Keratinocyte (primary cell): Measurements from ENCODE around the gene GAB2. TPM values are rescaled to one million over a fixed set of nuclear protein-coding genes. Genes with fewer than 3 reads are reported as not detected.

Experiments used
- DNase-seq: peaks from one replicate; pipeline ENCODE4 v3.0.0-alpha.2; 2011; ENCODE audit warnings: low read depth, missing footprints, low spot score
- FAIRE-seq: peaks from 2 replicates; lab custom pipeline; 2011; peaks lifted over from hg19 to GRCh38; lab: Jason Lieb, UNC
- H2AFZ ChIP-seq: 2 replicates; pipeline ENCODE4 v1.6.0; 2012; ENCODE audit warnings: low read length, control low read depth, inconsistent platforms; ENCODE audit not compliant: control insufficient read depth
- H3K27ac ChIP-seq: 2 replicates; pipeline ENCODE4 v1.5.1; 2011; ENCODE audit warnings: low read length; ENCODE audit not compliant: control insufficient read depth, insufficient read depth
- H3K27me3 ChIP-seq: 3 replicates; pipeline ENCODE4 v1.6.0; 2011; ENCODE audit warnings: low read length; ENCODE audit not compliant: control insufficient read depth, insufficient read depth; ENCODE audit errors: extremely low read depth
- H3K36me3 ChIP-seq, 2 experiments: 2 replicates in 1 of 2; 3 replicates in 1 of 2; pipeline ENCODE4 v1.5.1; 2011; ENCODE audit warnings: low read length in 2 of 2, mild to moderate bottlenecking in 1 of 2; ENCODE audit not compliant: control insufficient read depth in 2 of 2, insufficient read depth in 2 of 2; ENCODE audit errors: extremely low read depth in 1 of 2
- H3K4me1 ChIP-seq: 3 replicates; pipeline ENCODE4 v1.5.1; 2011; ENCODE audit warnings: low read length; ENCODE audit not compliant: control insufficient read depth, insufficient read depth; ENCODE audit errors: extremely low read depth
- H3K4me2 ChIP-seq: 3 replicates; pipeline ENCODE4 v1.6.0; 2011; ENCODE audit warnings: low read depth, low read length; ENCODE audit not compliant: control insufficient read depth, insufficient read depth; ENCODE audit errors: extremely low read depth
- H3K4me3 ChIP-seq, 3 experiments: fragments of 200-600 bp in 1 of 3; sonication (generic) in 1 of 3; 2 replicates in 2 of 3; 3 replicates in 1 of 3; pipeline ENCODE4 v1.5.1; 2011 to 2016; ENCODE audit warnings: low read length in 3 of 3, mild to moderate bottlenecking in 3 of 3, control low read depth in 2 of 3, inconsistent platforms in 1 of 3, low read depth in 1 of 3, mixed read lengths in 1 of 3, mixed run types in 1 of 3, moderate library complexity in 1 of 3; ENCODE audit not compliant: control insufficient read depth in 2 of 3, insufficient read depth in 2 of 3; ENCODE audit errors: extremely low read depth in 1 of 3
- H3K79me2 ChIP-seq: 2 replicates; pipeline ENCODE4 v1.6.0; 2012; ENCODE audit warnings: low read length; ENCODE audit not compliant: control insufficient read depth, insufficient read depth
- H3K9ac ChIP-seq: 3 replicates; pipeline ENCODE4 v1.6.0; 2011; ENCODE audit warnings: low read length; ENCODE audit not compliant: control insufficient read depth, insufficient read depth; ENCODE audit errors: extremely low read depth
- H3K9me1 ChIP-seq: 3 replicates; pipeline ENCODE4 v1.6.0; 2011; ENCODE audit warnings: low read length; ENCODE audit not compliant: control insufficient read depth, insufficient read depth; ENCODE audit errors: extremely low read depth
- H3K9me3 ChIP-seq: 2 replicates; pipeline ENCODE4 v1.5.1; 2012; ENCODE audit warnings: low read depth, low read length; ENCODE audit not compliant: control insufficient read depth
- H4K20me1 ChIP-seq: 3 replicates; pipeline ENCODE4 v1.6.0; 2011; ENCODE audit warnings: low read length; ENCODE audit not compliant: control insufficient read depth, insufficient read depth; ENCODE audit errors: extremely low read depth
- EZH2 ChIP-seq: IDR thresholded peaks from one replicate; pipeline ENCODE4 v1.6.1; 2012; ENCODE audit warnings: inconsistent platforms, mild to moderate bottlenecking, low read length, moderate library complexity
- dilution Hi-C: fragments of 300-500 bp; cut with MboI; formaldehyde crosslinking; loops from one replicate; pipeline ENCODE4 v1.7.0; 2020; ENCODE audit warnings: low sequenced_read_pairs; ENCODE audit not compliant: extremely low pct_ligation_motif_present
- polyA plus RNA-seq, 5 experiments: library from polyadenylated mRNA; depleted of rRNA in 3 of 5; stranded (reverse) in 3 of 5; stranded (forward) in 1 of 5; unstranded in 1 of 5; fragments of >200 nt; gene quantifications; 1 replicate in 1 of 5; 2 replicates in 3 of 5; 3 replicates in 1 of 5; pipeline versions ENCODE4 v1.2.1 to v1.2.3, GENCODE V29; 2011 to 2012; ENCODE audit warnings: missing spikeins in 2 of 5, low read depth in 1 of 5, low replicate concordance in 1 of 5
- TF ChIP-seq, protein P1 (sequence below), 3 experiments: IDR thresholded peaks in 1 of 3; conservative IDR thresholded peaks in 1 of 3; optimal IDR thresholded peaks in 1 of 3; 2 replicates in 2 of 3; 3 replicates in 1 of 3; pipeline versions ENCODE3 to v1.5.1; 2011; ENCODE audit warnings: low read length in 3 of 3, mild to moderate bottlenecking in 3 of 3, moderate library complexity in 2 of 3, control low read depth in 1 of 3, inconsistent platforms in 1 of 3; ENCODE audit not compliant: insufficient read depth in 2 of 3; ENCODE audit errors: extremely low read depth in 1 of 3

The GAB2 gene
- polyA plus RNA-seq, 1 donor (not counting 4 experiments of a cell fraction or from before 2014, with no cell fraction given): 0.68 TPM

DNA sequence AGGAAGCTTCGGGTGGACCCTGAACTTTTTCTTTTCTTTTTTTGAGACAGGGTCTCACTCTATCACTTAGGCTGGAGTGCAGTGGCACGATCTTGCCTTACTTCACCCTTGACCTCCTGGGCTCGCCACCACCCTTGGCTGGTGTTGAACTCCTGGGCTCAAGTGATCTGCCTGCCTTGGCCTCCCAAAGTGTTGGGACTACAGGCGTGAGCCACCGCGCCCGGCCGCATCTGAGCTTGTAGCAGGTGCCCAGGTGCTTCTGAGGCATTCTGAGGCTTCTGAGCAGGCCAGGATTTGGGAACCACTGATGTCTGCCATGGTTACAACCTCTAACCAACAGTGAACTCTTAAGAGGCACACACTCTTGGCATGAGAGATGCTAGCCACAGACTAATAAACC is 223.8 kb downstream of the GAB2 start:
- H4K20me1 ChIP-seq: peaks cover 3% of the 10 kb centered on the region
- H3K9me1 ChIP-seq: no peaks in the 10 kb centered on the region
- no peak overlapping the region for H3K4me3 ChIP-seq
- H3K4me1 ChIP-seq: peaks cover 15% of the 10 kb centered on the region
- TF ChIP-seq, protein P1, sequence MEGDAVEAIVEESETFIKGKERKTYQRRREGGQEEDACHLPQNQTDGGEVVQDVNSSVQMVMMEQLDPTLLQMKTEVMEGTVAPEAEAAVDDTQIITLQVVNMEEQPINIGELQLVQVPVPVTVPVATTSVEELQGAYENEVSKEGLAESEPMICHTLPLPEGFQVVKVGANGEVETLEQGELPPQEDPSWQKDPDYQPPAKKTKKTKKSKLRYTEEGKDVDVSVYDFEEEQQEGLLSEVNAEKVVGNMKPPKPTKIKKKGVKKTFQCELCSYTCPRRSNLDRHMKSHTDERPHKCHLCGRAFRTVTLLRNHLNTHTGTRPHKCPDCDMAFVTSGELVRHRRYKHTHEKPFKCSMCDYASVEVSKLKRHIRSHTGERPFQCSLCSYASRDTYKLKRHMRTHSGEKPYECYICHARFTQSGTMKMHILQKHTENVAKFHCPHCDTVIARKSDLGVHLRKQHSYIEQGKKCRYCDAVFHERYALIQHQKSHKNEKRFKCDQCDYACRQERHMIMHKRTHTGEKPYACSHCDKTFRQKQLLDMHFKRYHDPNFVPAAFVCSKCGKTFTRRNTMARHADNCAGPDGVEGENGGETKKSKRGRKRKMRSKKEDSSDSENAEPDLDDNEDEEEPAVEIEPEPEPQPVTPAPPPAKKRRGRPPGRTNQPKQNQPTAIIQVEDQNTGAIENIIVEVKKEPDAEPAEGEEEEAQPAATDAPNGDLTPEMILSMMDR (optimal IDR thresholded peaks at IDR 0.05 in 1 of 3, IDR thresholded peaks at IDR 0.05 in 1 of 3, conservative IDR thresholded peaks at IDR 0.05 in 1 of 3; ENCODE audit: extremely low read depth in 1 of 3, insufficient read depth in 2 of 3, low read length in 3 of 3): no peak
- no peak for TF ChIP-seq EZH2
- no peak overlapping the region for H3K27ac ChIP-seq
- no peak overlapping the region for H2AFZ ChIP-seq
- peaks cover 26% of the 10 kb centered on the region for H3K79me2 ChIP-seq
- FAIRE-seq (no peak), DNase-seq (no peak)
- H3K9me3 ChIP-seq: no peaks in the 10 kb centered on the region
- H3K4me2 ChIP-seq: no peak overlapping the region
- H3K27me3 ChIP-seq: no peaks in the 10 kb centered on the region
- H3K36me3 ChIP-seq: peaks cover 0 to 15% of the 10 kb centered on the region in 2 experiments
- no peak overlapping the region for H3K9ac ChIP-seq
- dilution Hi-C loops: no loop called here

DNA sequence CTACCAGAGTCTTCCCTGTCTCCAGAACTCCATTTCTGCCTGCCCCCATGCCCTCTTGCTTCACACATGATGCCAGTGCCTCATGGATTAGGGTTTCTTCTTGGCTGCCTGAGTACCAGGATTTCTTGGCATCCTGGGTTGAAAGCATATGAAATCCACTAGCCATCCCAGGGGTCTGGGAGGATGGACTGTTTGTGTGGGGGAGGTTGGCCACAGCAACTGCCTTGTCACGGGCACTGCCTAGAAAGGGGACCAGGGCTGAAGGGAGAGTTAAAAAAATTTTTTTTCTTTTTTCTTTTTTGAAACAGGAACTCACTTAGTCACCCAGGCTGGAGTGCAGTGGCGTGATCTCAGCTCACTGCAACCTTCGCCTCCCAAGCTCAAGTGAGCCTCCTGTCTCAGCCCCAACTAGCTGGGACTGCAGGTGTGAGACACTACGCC is 224.7 kb downstream of the GAB2 start:
- dilution Hi-C loops: no loop called here
- H3K9me1 ChIP-seq: no peaks in the 10 kb centered on the region
- H3K9me3 ChIP-seq: no peaks in the 10 kb centered on the region
- H3K27me3 ChIP-seq: no peaks in the 10 kb centered on the region
- TF ChIP-seq, protein P1 (optimal IDR thresholded peaks at IDR 0.05 in 1 of 3, IDR thresholded peaks at IDR 0.05 in 1 of 3, conservative IDR thresholded peaks at IDR 0.05 in 1 of 3; ENCODE audit: extremely low read depth in 1 of 3, insufficient read depth in 2 of 3, low read length in 3 of 3): no peak
- no peak for TF ChIP-seq EZH2
- H3K4me2 ChIP-seq: no peak overlapping the region
- DNase-seq: no peak
- H3K4me3 ChIP-seq: no peak overlapping the region
- no peak overlapping the region for H3K27ac ChIP-seq
- peaks cover 26% of the 10 kb centered on the region for H3K79me2 ChIP-seq
- no peak for FAIRE-seq
- H2AFZ ChIP-seq: no peak overlapping the region
- peaks cover 15% of the 10 kb centered on the region for H3K4me1 ChIP-seq
- H3K9ac ChIP-seq: no peak overlapping the region
- peaks cover 0 to 9% of the 10 kb centered on the region in 2 experiments for H3K36me3 ChIP-seq
- peaks cover 3% of the 10 kb centered on the region for H4K20me1 ChIP-seq
